NCI-H187 (cell line): ENCODE data around the gene CTNNA3.
"Not testable (repeated sequence)": the region's sequence is repeated elsewhere in the genome, so short reads cannot be mapped to it uniquely, and the experiment has no call there.

Experiments
- DNase-seq, 2 experiments: peaks; one replicate each; lab custom pipeline; 2025; lab: John Stamatoyannopoulos, UW

The CTNNA3 gene

GRCh38 chr10:67602268-67602950, 93.6 kb downstream of the CTNNA3 start:
- DNase-seq, result no peak

DNA sequence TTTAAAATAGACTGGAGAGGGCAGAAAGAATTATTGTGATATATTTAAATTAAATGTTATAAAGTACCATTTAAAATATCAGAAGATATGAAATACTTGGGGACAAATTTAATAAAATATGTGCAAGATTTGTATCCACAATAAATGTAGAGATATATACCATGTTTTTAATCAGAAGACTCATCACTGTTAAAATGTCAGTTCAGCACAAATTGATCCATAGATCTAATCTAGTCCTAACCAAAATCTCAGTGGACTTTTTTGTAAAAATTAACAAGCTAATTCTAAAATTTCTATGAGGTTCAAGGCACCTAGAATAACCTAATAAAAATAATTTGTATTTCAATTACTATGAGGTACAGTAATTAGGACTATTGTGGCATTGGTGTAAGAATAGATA, 96.4 kb downstream of the CTNNA3 start:
- DNase-seq, result no peak

DNA sequence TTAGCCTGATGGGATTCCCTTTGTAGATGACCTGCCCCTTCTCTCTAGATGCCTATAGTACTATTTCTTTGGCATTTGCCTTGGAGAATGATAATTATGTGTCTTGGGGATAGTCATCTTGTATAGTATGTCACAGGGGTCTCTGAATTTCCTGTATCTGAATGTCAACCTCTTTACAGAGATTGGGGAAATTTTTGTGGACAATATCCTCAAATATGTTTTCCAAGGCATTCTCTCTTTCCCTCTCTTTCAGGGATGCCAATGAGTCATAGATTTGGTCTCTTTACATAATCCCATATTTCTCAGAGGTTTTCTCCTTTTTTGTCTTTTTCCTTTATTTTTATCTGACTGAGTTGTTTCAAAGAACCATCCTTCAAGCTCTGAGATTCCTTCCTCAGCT, 99.4 kb downstream of the CTNNA3 start:
- DNase-seq, result no peak

DNA sequence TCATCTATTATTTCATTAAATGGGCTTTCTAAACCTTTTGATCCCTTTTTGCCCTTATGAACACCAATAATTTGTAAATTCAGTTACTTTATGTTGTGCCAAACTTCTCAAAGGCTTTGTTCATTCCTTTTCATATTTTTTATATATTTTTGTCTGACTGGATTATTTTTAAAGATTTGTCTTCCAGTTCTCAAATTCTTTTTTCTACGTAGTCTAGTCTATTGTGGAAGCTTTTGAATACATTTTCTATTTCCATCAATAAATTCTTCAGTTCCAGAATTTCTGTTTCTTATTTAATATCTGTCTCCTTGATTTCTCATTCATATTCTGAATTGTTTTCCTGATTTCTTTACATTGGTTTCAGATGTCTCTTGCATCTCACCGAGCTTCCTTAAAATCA, 108.2 kb downstream of the CTNNA3 start:
- DNase-seq, result no peak

DNA sequence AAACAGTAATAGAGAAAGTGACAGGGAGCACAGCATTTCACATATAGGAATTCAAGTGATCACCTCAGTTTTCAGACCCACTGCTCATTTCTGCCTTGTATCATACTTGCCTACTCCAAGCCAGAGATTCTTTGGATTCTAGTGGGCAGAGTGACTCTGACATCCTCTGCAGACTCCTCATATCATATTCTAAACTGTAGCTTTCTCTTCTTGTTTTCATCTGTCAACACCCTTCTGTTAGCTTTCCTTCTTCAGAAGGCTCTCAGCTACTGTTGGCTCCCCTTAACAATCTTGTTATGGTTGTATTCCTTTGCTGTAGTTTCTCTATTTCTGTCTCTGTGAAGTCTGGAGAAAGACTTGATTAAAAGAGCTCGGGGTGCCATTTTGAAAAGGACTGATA, 120.5 kb downstream of the CTNNA3 start:
- DNase-seq, result no peak

DNA sequence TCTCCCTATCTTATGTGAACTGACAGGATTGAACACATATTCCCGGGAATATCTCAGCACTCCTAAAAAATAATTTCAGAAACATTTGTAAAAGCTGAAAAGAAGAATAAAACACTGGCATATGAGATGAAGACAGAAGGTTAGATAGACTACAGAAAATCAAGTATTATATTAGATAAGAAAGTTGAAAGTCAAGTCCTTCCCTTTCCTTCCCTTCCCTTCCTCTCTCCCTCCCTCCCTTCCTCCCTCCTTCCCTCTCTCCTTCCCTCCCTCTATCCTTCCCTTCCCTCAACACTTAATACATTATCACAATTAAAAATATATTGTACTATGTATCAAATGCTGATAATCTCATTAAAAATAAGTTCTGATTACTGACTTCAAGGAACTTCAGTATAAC, 122.5 kb downstream of the CTNNA3 start:
- no peak for DNase-seq

DNA sequence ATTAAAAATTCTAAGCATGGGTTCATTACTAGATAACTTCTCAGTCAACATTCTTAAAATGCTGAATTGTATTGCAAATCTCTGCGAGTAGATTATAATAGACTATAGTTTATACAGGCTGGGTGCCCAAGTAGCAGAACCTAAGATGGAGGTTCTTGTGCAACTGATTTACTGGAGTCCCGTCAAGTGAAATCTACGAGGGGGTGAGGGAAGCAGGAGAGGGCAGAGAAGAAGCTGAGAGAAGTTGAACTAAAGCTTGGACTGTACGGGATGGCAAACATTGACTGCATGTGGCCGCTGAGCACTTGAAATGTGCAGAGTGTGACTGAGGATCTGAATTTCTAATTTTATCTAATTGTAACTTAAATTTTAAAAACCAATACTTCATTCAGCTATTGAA, 124.5 kb downstream of the CTNNA3 start:
- DNase-seq, result no peak

GRCh38 chr10:67558311-67558710, 137.7 kb downstream of the CTNNA3 start:
- DNase-seq, result not testable (repeated sequence)

- no peak for DNase-seq
Measured at GRCh38 chr10:67553254-67553653, 142.7 kb downstream of the CTNNA3 start.

GRCh38 chr10:67550838-67551402, 145.1 kb downstream of the CTNNA3 start:
- no peak for DNase-seq

DNA sequence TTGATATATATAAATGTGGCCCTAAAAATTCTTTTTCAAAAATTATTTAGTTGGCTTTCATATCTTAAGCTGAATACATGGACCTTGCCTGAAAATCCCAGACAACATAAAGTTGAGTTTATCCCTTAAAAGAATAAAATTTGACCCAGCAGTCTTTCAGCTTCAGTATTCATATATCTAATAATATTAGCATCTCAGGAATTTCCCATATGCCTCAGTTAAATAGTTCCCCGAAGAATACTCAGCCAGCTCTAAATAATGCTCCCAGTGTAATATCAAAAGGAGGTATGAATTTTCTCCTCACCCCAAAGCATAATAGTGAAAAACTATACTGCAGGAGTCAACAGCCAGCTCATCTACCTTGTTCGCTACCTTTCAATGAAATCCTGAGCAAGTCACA, 145.9 kb downstream of the CTNNA3 start:
- no peak for DNase-seq

- no peak for DNase-seq
Measured at GRCh38 chr10:67549390-67549789, 146.6 kb downstream of the CTNNA3 start.

GRCh38 chr10:67541411-67541810, 154.6 kb downstream of the CTNNA3 start:
- no peak for DNase-seq

GRCh38 chr10:67539312-67539711, 156.7 kb downstream of the CTNNA3 start:
- no peak for DNase-seq

DNA sequence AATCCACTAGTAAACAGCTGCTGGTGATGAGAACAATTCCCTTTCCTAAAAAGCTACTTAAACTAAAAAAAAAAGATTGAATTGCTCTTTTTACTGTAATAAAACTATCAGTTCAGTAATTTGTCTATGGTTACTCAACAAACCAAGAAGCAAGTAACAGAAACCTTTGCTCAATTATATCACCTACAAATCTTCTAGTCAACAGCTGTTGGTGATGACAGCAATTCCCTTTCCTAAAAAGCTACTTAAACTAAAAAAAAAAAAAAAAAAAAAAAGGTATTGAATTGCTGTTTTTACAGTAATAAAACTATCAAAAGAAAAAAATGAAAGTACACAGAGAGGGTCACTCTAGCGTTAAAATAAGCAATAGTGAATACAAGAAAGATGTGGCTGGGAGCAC, 158.1 kb downstream of the CTNNA3 start:
- no peak for DNase-seq

GRCh38 chr10:67533376-67533775, 162.6 kb downstream of the CTNNA3 start:
- no peak for DNase-seq

DNA sequence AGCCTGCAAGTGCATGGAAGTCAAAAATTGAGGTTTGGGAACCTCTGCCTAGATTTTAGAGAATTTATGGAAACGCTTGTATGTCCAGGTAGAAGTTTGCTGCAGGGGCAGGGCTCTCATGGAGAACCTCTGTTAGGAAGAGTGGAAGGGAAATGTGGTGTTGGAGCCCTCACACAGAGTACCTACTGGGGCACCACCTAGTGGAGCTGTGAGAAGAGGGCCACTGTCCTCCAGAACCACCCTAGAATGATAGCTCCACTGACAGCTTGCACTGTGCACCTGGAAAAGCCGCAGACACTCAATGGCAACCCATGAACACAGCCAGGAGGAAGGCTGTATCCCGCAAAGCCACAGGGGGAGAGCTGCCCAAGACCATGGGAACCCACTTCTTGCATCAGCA, 165.0 kb downstream of the CTNNA3 start:
- DNase-seq, result not testable (repeated sequence)

GRCh38 chr10:67527351-67527750, 168.6 kb downstream of the CTNNA3 start:
- no peak for DNase-seq

DNA sequence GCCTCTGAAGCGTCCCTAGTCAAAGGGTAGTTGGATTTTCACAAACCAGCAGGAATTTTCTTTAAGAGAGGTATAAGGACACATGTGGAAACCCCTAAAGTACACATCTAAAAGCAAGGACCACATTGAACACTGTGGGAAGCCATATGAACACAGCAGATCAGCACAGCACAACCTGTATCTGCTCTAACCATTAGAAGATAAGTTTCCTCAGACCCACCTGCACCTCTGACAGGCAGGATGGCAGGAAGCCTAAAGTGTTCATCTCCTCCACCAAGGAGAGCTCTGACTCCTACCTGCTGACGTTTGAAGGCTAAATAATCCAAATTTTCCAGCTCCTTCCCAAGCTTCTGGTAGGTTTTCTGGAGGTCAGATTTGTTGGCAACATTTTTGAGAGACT, 174.4 kb downstream of the CTNNA3 start:
- no peak for DNase-seq

DNA sequence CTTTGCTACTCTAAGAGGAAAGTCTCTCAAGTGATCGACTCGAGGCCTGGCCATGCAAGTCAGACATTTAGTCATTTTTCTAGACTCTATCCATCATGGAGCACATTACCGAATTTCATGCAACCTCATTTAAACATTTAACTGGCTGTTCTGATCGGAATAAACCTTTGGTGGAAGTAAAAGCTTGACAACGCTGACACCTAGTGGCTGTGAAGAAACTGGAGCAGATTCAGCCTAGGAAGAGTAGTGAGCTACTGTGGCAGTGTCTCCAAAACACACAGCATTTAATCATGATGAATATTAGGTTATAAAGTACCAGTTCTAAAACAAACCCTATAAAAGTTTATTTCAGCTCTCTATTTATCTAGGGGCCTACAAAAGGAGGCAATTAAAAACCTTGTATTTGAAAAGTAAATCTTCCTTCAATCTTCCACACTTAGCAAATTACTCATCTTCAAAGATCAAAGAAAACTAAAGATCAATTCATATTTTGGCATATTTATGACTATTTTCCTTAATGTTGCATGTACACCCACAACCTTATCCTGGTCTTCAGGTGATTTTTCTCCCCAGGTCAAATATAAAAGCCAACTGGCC, 175.0 kb downstream of the CTNNA3 start:
- no peak for DNase-seq

DNA sequence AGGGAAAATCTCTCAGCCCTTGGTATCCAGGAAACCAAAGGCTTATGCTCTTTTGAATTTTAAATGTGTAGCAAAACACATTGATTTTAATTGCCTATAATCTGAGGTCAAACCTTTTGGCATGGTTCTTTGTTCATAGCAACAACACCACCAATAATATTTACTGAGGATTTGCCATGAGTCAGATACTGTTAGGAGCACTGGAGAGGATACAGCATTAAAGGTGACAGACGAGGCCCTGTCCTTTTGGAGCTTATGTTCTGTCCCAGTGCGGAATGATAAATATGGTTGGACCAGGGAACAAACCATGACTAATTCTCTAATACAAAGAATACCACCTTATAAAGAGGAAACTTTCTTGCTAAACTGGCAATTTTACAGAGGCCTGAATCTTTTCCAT, 176.6 kb downstream of the CTNNA3 start:
- no peak for DNase-seq

DNA sequence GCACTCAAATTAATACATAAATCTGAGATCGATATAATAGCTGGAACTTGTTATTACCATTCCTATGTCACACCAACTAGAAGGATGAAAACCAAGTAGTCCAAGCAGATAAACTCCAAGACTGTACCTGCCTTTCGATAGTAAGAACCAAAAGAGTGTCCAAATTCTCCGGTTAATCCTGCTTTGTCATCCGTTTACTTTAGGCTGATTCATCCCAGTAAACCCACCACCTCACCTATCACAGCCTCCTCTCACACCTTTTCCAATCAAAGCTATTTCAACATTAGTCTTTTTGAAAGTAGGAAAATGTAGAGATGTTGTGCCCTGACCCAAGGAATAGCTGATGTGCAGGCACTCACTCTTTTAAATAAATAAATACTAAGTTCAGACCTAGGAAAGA, 177.2 kb downstream of the CTNNA3 start:
- no peak for DNase-seq

- DNase-seq, result no peak
Measured at GRCh38 chr10:67518043-67518442, 178.0 kb downstream of the CTNNA3 start.

DNA sequence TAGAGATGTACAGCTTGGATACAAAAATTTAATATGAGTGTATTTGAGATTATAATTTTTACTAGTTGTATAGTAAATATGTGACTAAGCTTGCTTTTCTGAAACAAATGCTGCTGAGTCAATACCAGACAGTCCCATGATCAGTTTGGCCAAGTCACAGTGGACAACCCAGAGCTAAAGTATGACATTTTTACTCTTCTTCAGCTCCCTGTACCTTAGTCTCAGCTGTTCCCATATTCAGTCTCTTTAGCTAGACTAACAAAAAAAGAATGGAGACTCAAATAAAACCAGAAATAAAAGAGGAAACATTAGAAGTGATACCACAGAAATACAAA, 189.3 kb downstream of the CTNNA3 start:
- DNase-seq, result no peak
